ENCODE results near the gene CALHM1.
"Not testable (repeated sequence)": the region's sequence is repeated elsewhere in the genome, so short reads cannot be mapped to it uniquely, and the experiment has no call there.

The CALHM1 gene

GRCh38 chr10:103486635-103487409 lies 28.1 kb upstream of the CALHM1 start:
- DNase-seq (ENCODE audit: low spot score) = not testable (repeated sequence)

- peak; percentile 61 for DNase-seq (ENCODE audit: low spot score)
Measured at GRCh38 chr10:103481974-103482531, 23.4 kb upstream of the CALHM1 start.

- no peak for DNase-seq (ENCODE audit: low spot score)
Measured at GRCh38 chr10:103480521-103480920, 21.8 kb upstream of the CALHM1 start.

- DNase-seq (ENCODE audit: low spot score) = peak; percentile 47
Measured at GRCh38 chr10:103479135-103479534, 20.4 kb upstream of the CALHM1 start, which contains the start of gene CALHM3. Gene CALHM3, minus strand, starts transcription at chr10:103479240. Its CDS starts 208 bp downstream, at chr10:103479032.

- DNase-seq (ENCODE audit: low spot score) = no peak
Measured at GRCh38 chr10:103478671-103479070, 20.0 kb upstream of the CALHM1 start.

- peak; percentile 34 for DNase-seq (ENCODE audit: low spot score)
Measured at GRCh38 chr10:103476046-103476768, 17.5 kb upstream of the CALHM1 start.

- no peak for DNase-seq (ENCODE audit: low spot score)
Measured at GRCh38 chr10:103475437-103475836, 16.7 kb upstream of the CALHM1 start.

- DNase-seq (ENCODE audit: low spot score) = no peak
Measured at GRCh38 chr10:103474077-103474476, 15.4 kb upstream of the CALHM1 start.

- peak; percentile 35 for DNase-seq (ENCODE audit: low spot score)
Measured at GRCh38 chr10:103473261-103473671, 14.6 kb upstream of the CALHM1 start.

- no peak for DNase-seq (ENCODE audit: low spot score)
Measured at GRCh38 chr10:103472005-103472404, 13.3 kb upstream of the CALHM1 start.

GRCh38 chr10:103470761-103471653 lies 12.3 kb upstream of the CALHM1 start:
- no peak for DNase-seq (ENCODE audit: low spot score)

- no peak for DNase-seq (ENCODE audit: low spot score)
Measured at GRCh38 chr10:103469201-103469600, 10.5 kb upstream of the CALHM1 start.

- no peak for DNase-seq (ENCODE audit: low spot score)
Measured at GRCh38 chr10:103467406-103467805, 8.7 kb upstream of the CALHM1 start.

- DNase-seq (ENCODE audit: low spot score) = no peak
Measured at GRCh38 chr10:103466734-103467133, 8.0 kb upstream of the CALHM1 start.

GRCh38 chr10:103465411-103466179 lies 6.9 kb upstream of the CALHM1 start:
- DNase-seq (ENCODE audit: low spot score) = no peak

GRCh38 chr10:103463499-103463898 lies 4.8 kb upstream of the CALHM1 start:
- peak; percentile 62 for DNase-seq (ENCODE audit: low spot score)

GRCh38 chr10:103459615-103460014 lies 915 bp upstream of the CALHM1 start:
- DNase-seq (ENCODE audit: low spot score) = no peak

GRCh38 chr10:103457896-103458583 lies 660 bp downstream of the CALHM1 start:
- DNase-seq (ENCODE audit: low spot score) = no peak

- no peak for DNase-seq (ENCODE audit: low spot score)
Measured at GRCh38 chr10:103457176-103457712, 1.5 kb downstream of the CALHM1 start.

- DNase-seq (ENCODE audit: low spot score) = no peak
Measured at GRCh38 chr10:103456074-103456660, 2.5 kb downstream of the CALHM1 start.
